CD8-positive, alpha-beta memory T cell (primary cell): ENCODE measurements around the gene TXLNG. TPM values are rescaled to one million over a fixed set of nuclear protein-coding genes. Genes with fewer than 3 reads are reported as not detected.
"Not testable (repeated sequence)": the region's sequence is repeated elsewhere in the genome, so short reads cannot be mapped to it uniquely, and the experiment has no call there.

Experiments
- CTCF ChIA-PET: fragments of 350-600 bp; sonication (Branson Sonifier 250); formaldehyde crosslinking; loops from one replicate; lab custom pipeline; 2021; ENCODE audit warnings: antibody characterized with exemption; lab: Charles Lee
- POLR2A ChIA-PET: fragments of 350-600 bp; sonication (Branson Sonifier 250); formaldehyde crosslinking; loops from one replicate; lab custom pipeline; 2021; ENCODE audit warnings: antibody characterized with exemption; lab: Charles Lee
- DNase-seq, 5 donors: peaks; one replicate each; pipeline versions ENCODE4 v3.0.0 to v3.0.0-alpha.2; 2020 to 2022; ENCODE audit warnings: mixed read lengths in 1 of 5
- H3K27ac ChIP-seq: one replicate; pipeline ENCODE4 v1.7.0; 2013; ENCODE audit warnings: low read depth, mild to moderate bottlenecking, low read length, moderate library complexity
- H3K27me3 ChIP-seq: 2 replicates; pipeline ENCODE4 v1.7.0; 2013; ENCODE audit warnings: low read length, mild to moderate bottlenecking; ENCODE audit not compliant: insufficient read depth, poor library complexity, severe bottlenecking
- H3K36me3 ChIP-seq: 2 replicates; pipeline ENCODE4 v1.7.0; 2013; ENCODE audit warnings: mild to moderate bottlenecking, low read length, moderate library complexity; ENCODE audit not compliant: insufficient read depth
- H3K4me1 ChIP-seq: 2 replicates; pipeline ENCODE4 v1.7.0; 2013; ENCODE audit warnings: mild to moderate bottlenecking, low read length, moderate library complexity; ENCODE audit not compliant: insufficient read depth
- H3K4me3 ChIP-seq: 2 replicates; pipeline ENCODE4 v1.7.0; 2013; ENCODE audit warnings: mild to moderate bottlenecking, low read length
- H3K9me3 ChIP-seq: 2 replicates; pipeline ENCODE4 v1.7.0; 2013; ENCODE audit warnings: mild to moderate bottlenecking, low read length
- H3K27ac Mint-ChIP-seq, 8 donors: one replicate each; pipeline ENCODE4 v1.8.0; 2020 to 2021; ENCODE audit warnings: mixed read lengths in 8 of 8, mild to moderate bottlenecking in 6 of 8, inconsistent platforms in 3 of 8, moderate library complexity in 3 of 8
- H3K27me3 Mint-ChIP-seq, 2 donors: one replicate each; pipeline ENCODE4 v1.8.0; 2020 to 2021; ENCODE audit warnings: mixed read lengths in 2 of 2, mild to moderate bottlenecking in 1 of 2, moderate library complexity in 1 of 2
- H3K36me3 Mint-ChIP-seq, 3 donors: one replicate each; pipeline ENCODE4 v1.8.0; 2020 to 2021; ENCODE audit warnings: mixed read lengths in 3 of 3, inconsistent platforms in 1 of 3, mild to moderate bottlenecking in 1 of 3
- H3K4me1 Mint-ChIP-seq, 3 donors: one replicate each; pipeline ENCODE4 v1.8.0; 2020 to 2021; ENCODE audit warnings: mixed read lengths in 3 of 3, inconsistent platforms in 1 of 3, mild to moderate bottlenecking in 1 of 3
- H3K4me3 Mint-ChIP-seq, 7 donors: one replicate each; pipeline ENCODE4 v1.8.0; 2020 to 2021; ENCODE audit warnings: mixed read lengths in 7 of 7, mild to moderate bottlenecking in 6 of 7, moderate library complexity in 4 of 7, inconsistent platforms in 2 of 7
- H3K9me3 Mint-ChIP-seq, 5 donors: one replicate each; pipeline ENCODE4 v1.8.0; 2020 to 2022; ENCODE audit warnings: mixed read lengths in 5 of 5, mild to moderate bottlenecking in 3 of 5, moderate library complexity in 2 of 5, inconsistent platforms in 1 of 5
- polyA plus RNA-seq: library from polyadenylated mRNA; unstranded; fragments of 300-500 nt; fragmentation: Illumina TruSeq; gene quantifications from one replicate; pipeline ENCODE4 v1.2.3, GENCODE V29; 2021
- total RNA-seq, 2 experiments: library from RNA; stranded (reverse); gene quantifications; one replicate each; pipeline ENCODE4 v1.2.3, GENCODE V29; 2021

Gene TXLNG
- total and polyA plus RNA-seq, 3 experiments from 2014 or later: 18.3 to 23.3 (median 22.4) TPM

- Histone ChIP-seq H3K27ac (no peak overlapping the region), H3K4me3 (no peak overlapping the region), H3K4me1 (no peaks in the 10 kb centered on the region), H3K36me3 (peaks cover 21% of the 10 kb centered on the region), H3K9me3 (no peaks in the 10 kb centered on the region), H3K27me3 (no peaks in the 10 kb centered on the region)
- Mint-ChIP-seq H3K27me3 (no peaks in the 10 kb centered on the region), H3K9me3 (no peaks in the 10 kb centered on the region), H3K36me3 (peaks cover 13 to 78% (median 26%) of the 10 kb centered on the region in 3 donors), H3K4me1 (peaks cover 7 to 36% (median 30%) of the 10 kb centered on the region in 3 donors), H3K4me3 (no peak overlapping the region), H3K27ac (peak overlapping the region in 1 of 8 donors; percentile 41)
- POLR2A ChIA-PET: no interaction called here
- CTCF ChIA-PET: no interaction called here
- no peak for DNase-seq
These were observed 69.3 kb downstream of the TXLNG start for GRCh38 chrX:16855363-16856075.

GRCh38 chrX:16856076-16856404 lies 69.8 kb downstream of the TXLNG start:
- H3K9me3 ChIP-seq, H3K27ac ChIP-seq, H3K27ac Mint-ChIP-seq, H3K27me3 Mint-ChIP-seq, CTCF ChIA-PET, H3K4me3 Mint-ChIP-seq, H3K4me1 ChIP-seq, H3K9me3 Mint-ChIP-seq, H3K4me3 ChIP-seq, POLR2A ChIA-PET, H3K27me3 ChIP-seq: not testable (repeated sequence)
- peaks cover 21% of the 10 kb centered on the region for H3K36me3 ChIP-seq
- peak in 1 of 5 donors; percentile 47 for DNase-seq
- Mint-ChIP-seq H3K36me3 (peaks cover 13 to 77% (median 26%) of the 10 kb centered on the region in 3 donors), H3K4me1 (peaks cover 7 to 36% (median 30%) of the 10 kb centered on the region in 3 donors)

- Mint-ChIP-seq H3K27ac (no peak overlapping the region), H3K27me3 (no peaks in the 10 kb centered on the region), H3K9me3 (no peaks in the 10 kb centered on the region), H3K4me1 (peaks cover 7 to 34% (median 31%) of the 10 kb centered on the region in 3 donors), H3K36me3 (peaks cover 13 to 74% (median 26%) of the 10 kb centered on the region in 3 donors), H3K4me3 (no peak overlapping the region)
- H3K4me1 ChIP-seq: no peaks in the 10 kb centered on the region
- ChIA-PET CTCF (no interaction called here), POLR2A (no interaction called here)
- no peaks in the 10 kb centered on the region for H3K27me3 ChIP-seq
- DNase-seq: no peak
- H3K9me3 ChIP-seq: no peaks in the 10 kb centered on the region
- H3K27ac ChIP-seq: no peak overlapping the region
- H3K36me3 ChIP-seq: peaks cover 24% of the 10 kb centered on the region
- no peak overlapping the region for H3K4me3 ChIP-seq
These were observed 70.5 kb downstream of the TXLNG start for GRCh38 chrX:16856744-16857143.

- Histone ChIP-seq H3K27me3 (no peaks in the 10 kb centered on the region), H3K4me3 (no peak overlapping the region), H3K4me1 (peaks cover 10% of the 10 kb centered on the region), H3K27ac (no peak overlapping the region), H3K9me3 (no peaks in the 10 kb centered on the region), H3K36me3 (peaks cover 13% of the 10 kb centered on the region)
- Mint-ChIP-seq H3K36me3 (peaks cover 4 to 54% (median 21%) of the 10 kb centered on the region in 3 donors), H3K9me3 (no peaks in the 10 kb centered on the region), H3K27me3 (no peaks in the 10 kb centered on the region), H3K27ac (no peak overlapping the region), H3K4me1 (peaks cover 18 to 66% (median 63%) of the 10 kb centered on the region in 3 donors), H3K4me3 (no peak overlapping the region)
- ChIA-PET POLR2A (no interaction called here), CTCF (no interaction called here)
- DNase-seq: no peak
These were observed 76.6 kb downstream of the TXLNG start for GRCh38 chrX:16862829-16863228.

GRCh38 chrX:16867947-16868346 lies 81.7 kb downstream of the TXLNG start:
- Mint-ChIP-seq H3K4me3 (peak overlapping the region; percentile 85 to 95 (median 90)), H3K9me3 (no peaks in the 10 kb centered on the region), H3K36me3 (peaks cover 0 to 35% (median 6%) of the 10 kb centered on the region in 3 donors), H3K27ac (peak overlapping the region in 2 of 8 donors; percentile 26 to 93), H3K4me1 (peaks cover 37 to 65% (median 58%) of the 10 kb centered on the region in 3 donors), H3K27me3 (no peaks in the 10 kb centered on the region)
- POLR2A ChIA-PET: no interaction called here
- no peak overlapping the region for H3K27ac ChIP-seq
- no peaks in the 10 kb centered on the region for H3K36me3 ChIP-seq
- no peaks in the 10 kb centered on the region for H3K9me3 ChIP-seq
- no peaks in the 10 kb centered on the region for H3K27me3 ChIP-seq
- CTCF ChIA-PET: interaction anchor here (5.7 kb wide), 1 partner anchor 15 kb away, joined by 24 read pairs; no protein-coding TSS in a partner anchor
- H3K4me3 ChIP-seq: no peak overlapping the region
- H3K4me1 ChIP-seq: peaks cover 33% of the 10 kb centered on the region
- DNase-seq: no peak

- POLR2A ChIA-PET: interaction anchor here (2.7 kb wide), 1 partner anchor 14 kb away, joined by 10 read pairs; no protein-coding TSS in a partner anchor
- H3K4me1 ChIP-seq: peaks cover 33% of the 10 kb centered on the region
- Mint-ChIP-seq H3K36me3 (peaks cover 0 to 28% (median 2%) of the 10 kb centered on the region in 3 donors), H3K27ac (peak overlapping the region; percentile 18 to 95 (median 92)), H3K4me1 (peaks cover 35 to 55% (median 48%) of the 10 kb centered on the region in 3 donors), H3K4me3 (peak overlapping the region; percentile 85 to 95 (median 90)), H3K27me3 (no peaks in the 10 kb centered on the region), H3K9me3 (no peaks in the 10 kb centered on the region)
- DNase-seq: no peak
- CTCF ChIA-PET: interaction anchor here (0.7 to 5.7 kb wide), 2 partner anchors 14 to 25 kb away, joined by 3 to 24 read pairs; no protein-coding TSS in a partner anchor
- H3K36me3 ChIP-seq: no peaks in the 10 kb centered on the region
- peak overlapping the region; percentile 74 for H3K4me3 ChIP-seq
- H3K27ac ChIP-seq: peak overlapping the region; percentile 65
- no peaks in the 10 kb centered on the region for H3K9me3 ChIP-seq
- H3K27me3 ChIP-seq: no peaks in the 10 kb centered on the region
These were observed 82.7 kb downstream of the TXLNG start for GRCh38 chrX:16868920-16869319.

GRCh38 chrX:16869393-16870094 lies 83.3 kb downstream of the TXLNG start:
- ChIA-PET POLR2A (interaction anchor here (1.0 to 2.7 kb wide), 2 partner anchors 13 to 84 kb away, joined by 3 to 10 read pairs; no protein-coding TSS in a partner anchor), CTCF (interaction anchor here (5.7 kb wide), 1 partner anchor 13 kb away, joined by 24 read pairs; no protein-coding TSS in a partner anchor)
- peak overlapping the region; percentile 93 to 99 (median 98) for H3K27ac Mint-ChIP-seq

More at GRCh38 chrX:16869393-16870094, 83.3 kb downstream of the TXLNG start:
- Mint-ChIP-seq H3K4me3 (peak overlapping the region; percentile 93 to 99 (median 98)), H3K36me3 (peaks cover 0 to 26% (median 2%) of the 10 kb centered on the region in 3 donors), H3K27me3 (no peaks in the 10 kb centered on the region), H3K4me1 (peaks cover 35 to 51% (median 45%) of the 10 kb centered on the region in 3 donors), H3K9me3 (no peaks in the 10 kb centered on the region)
- Histone ChIP-seq H3K27ac (peak overlapping the region; percentile 80), H3K4me3 (peak overlapping the region; percentile 74), H3K27me3 (no peaks in the 10 kb centered on the region), H3K4me1 (peaks cover 33% of the 10 kb centered on the region), H3K36me3 (no peaks in the 10 kb centered on the region), H3K9me3 (no peaks in the 10 kb centered on the region)
- DNase-seq: peak; percentile 43 to 68 (median 53)
